Head of caudate nucleus (tissue), 42 donors: ENCODE measurements around the gene HIPK2.

Source experiments
- DNase-seq, 42 donors: peaks; one replicate each; pipeline versions ENCODE4 v3.0.0 to v3.0.0-alpha.2; 2020 to 2021; ENCODE audit warnings: mixed read lengths in 7 of 42
- intact Hi-C: fragments of 100-400 bp; cut with DNase I; formaldehyde crosslinking; loops from one replicate; pipeline ENCODE4 v1.15.0; 2022

The HIPK2 gene

DNA sequence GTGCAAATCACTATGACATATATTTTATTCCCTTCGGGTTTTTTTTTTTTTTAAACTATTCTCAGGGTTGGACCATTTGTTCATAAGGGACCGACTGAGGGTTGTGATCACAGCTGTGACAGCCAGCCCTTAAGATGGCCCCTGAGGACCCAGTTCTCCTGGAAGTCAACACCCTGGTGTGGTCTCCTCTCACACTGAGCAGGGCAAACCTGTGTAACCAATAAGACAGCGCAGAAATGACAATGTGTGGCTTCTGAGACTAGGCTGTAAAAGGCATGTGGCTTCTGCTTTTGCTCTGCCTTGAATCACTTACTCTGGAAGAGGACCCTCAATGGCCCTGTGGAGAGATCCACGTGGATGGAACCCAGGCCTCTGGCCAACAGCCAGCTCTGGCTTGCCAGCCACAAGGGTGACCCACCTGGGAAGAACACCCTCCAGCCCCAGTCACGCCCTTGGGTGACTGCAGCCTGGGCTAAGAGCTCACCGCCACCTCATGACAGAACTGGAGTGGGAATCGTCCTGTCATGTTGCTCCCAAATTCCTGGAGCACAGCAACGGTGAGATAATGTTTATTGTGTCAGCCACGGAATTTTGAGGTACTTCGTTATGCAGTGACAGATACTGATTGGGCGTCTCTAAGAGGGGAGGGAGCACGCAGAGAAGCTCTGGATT, 127.2 kb downstream of the HIPK2 start:
- DNase-seq: no peak
- intact Hi-C loops: loop anchor here (10.0 kb wide), 1 partner anchor 84 kb away; no protein-coding TSS in a partner anchor

DNA sequence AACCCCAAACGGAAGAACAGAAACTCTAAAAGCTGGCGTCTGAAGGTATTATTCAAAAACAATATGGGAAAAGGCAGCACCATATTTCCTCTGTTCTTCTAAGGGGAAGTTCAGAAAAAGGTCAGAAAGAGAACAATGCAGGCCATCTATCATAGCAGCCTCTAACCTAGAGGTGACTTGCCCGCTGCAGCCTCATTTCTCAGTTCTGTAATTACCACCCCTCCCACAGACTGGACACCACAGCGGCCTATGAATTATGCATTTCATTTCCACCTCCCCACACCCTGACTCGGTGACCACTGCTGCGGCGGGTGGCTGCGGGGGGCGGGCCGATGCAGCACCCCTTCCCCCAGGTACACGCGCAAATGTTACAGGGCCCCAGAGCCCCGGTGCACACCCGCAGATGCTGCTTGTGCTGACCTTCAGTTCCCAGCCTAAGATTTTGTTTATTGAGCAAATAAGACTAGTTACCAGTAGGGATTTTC, 128.8 kb downstream of the HIPK2 start:
- intact Hi-C loops: loop anchor here (5.0 kb wide), 2 partner anchors 128 to 353 kb away; partner anchors contain the start of gene HIPK2
- DNase-seq: peak in 1 of 42 donors; percentile 25

DNA sequence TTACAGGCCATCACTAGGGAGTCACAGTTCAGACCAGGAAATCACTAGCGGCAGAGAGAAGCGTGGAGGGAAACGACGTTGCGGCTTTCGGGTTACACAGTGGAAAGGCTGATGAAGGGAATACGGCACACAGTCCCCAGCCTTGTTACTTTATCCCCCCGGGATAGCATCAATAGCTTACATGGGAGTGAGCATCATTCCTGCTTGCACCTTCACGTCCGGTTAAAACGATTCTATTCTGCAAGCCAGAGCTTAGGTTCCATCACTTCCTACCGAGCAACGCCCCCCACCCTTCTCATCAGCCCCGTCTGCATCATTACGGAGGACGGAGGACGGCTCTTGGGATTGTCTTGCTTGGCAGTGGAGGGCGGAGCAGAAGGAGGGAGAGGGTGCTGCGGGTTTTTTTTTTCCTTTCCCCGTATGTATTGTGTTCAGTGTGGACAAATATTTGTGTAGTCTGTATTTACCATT, 129.4 kb downstream of the HIPK2 start:
- DNase-seq: peak in 1 of 42 donors; percentile 61
- intact Hi-C loops: loop anchor here (5.0 kb wide), 2 partner anchors 129 to 354 kb away; partner anchors contain the start of gene HIPK2

DNA sequence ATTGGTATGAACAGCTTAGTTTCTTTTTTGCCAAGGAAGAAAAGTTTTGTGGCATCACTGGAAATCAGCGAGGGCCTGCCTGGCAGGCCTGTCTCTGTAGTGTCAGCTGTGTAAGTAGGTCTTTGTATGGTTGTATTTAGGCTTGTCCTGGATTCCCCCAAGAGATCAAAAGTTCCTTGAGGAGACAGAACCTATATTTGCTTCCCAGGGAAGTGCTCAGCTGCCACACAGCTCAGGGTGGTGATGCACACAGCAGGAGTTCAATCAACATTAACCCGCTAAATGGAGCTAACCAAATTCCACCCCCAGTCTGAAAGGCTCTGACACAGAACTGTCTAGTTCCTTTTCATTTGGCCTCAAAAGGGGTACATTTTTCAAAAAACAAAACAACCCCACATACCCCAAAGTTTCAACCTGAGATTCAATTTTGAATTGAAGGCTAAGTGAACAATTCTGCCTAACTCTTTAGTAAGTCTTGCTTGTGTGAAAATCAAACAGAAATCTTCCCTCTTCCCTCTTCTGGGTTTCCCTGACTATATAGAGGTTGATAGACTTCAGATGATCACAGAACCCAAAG, 129.9 kb downstream of the HIPK2 start:
- intact Hi-C loops: loop anchor here (5.0 kb wide), 2 partner anchors 129 to 354 kb away; partner anchors contain the start of gene HIPK2
- peak in 1 of 42 donors; percentile 57 for DNase-seq

DNA sequence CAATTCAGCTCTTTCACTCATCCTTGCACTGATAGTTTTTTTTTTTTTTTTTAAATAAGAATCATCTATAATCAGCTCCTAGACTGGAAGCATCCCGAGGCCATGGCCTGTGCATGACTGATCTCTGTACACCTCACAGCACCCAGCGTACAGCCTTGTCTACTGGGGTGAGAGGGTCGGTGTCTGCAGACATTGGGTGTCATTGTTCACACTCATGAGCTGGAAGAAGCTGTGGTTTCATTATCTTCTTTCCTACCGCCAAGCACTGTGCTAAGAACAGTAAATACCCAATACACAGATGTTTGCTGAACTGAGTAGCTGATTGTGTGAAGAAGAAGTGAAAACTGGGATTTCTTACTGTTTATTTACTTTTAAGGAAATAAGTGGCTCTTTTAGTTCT, 130.7 kb downstream of the HIPK2 start:
- DNase-seq: peak in 1 of 42 donors; percentile 60
- intact Hi-C loops: loop anchor here (5.0 kb wide), 2 partner anchors 130 to 355 kb away; partner anchors contain the start of gene HIPK2

DNA sequence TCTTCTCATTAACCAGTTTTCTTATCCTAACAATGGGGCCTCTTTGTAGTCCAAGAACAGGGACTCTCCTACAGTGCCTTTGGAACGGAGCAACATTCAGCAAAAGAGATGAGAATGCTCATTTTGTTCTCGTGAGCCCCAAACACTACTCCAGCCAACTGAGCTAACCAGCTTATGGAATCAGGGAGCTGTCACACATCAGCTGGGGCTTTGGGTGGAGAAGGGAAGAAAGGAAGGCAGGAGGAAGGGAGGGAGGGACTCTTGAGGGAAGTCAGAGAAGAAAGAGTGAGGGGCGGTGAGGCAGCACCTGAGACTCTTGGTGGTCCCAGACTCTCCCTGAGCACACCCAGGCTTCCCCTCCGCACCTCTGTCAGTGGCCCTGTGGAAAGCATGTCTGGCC, 131.2 kb downstream of the HIPK2 start:
- peak in 28 of 42 donors; percentile 26 to 84 (median 64) for DNase-seq
- intact Hi-C loops: loop anchor here (5.0 kb wide), 2 partner anchors 131 to 356 kb away; partner anchors contain the start of gene HIPK2

DNA sequence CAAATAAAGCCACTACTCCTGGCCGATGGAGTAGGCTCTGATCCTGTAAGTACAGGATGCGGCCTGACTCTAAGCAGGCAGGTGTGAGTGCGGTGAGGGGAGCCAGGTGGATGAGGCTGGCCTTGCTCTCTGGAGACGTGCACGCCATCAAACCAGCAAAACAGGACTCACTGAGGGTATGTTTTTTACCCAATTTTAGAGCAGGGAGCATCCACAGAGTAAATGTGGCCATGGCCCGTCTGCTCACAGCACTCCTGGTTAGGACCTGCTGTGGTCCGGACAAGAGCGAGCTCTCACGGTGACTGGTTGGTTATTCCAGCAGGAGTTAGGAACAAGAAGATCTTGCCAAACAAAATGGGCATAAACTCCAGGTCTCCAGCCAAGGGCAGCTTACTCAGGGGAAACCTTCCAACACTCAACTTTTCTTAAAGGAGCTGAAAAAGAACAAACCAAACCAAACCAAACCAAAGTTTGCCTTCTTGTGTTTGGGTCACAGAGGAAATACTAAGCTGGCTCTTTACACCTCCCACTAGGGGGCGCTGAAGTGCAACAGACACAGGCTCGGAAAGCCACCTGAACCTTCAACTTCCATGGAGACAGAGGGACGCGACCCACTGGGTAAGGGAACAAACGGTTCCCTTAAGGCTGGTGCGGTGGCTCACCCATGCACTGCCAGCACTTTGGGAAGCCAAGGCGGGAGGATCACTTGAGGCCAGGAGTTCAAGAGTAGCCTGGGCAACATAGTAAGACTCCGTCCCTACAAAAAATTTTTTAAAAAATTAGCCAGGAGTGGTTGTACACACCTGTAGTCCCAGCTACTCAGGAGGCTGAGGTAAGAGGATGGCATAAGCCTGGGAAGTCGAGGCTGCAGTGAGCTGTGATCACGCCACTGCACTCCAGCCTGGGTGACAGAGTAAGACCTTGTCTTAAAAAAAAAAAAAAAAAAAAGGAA, 131.9 kb downstream of the HIPK2 start:
- peak; percentile 78 to 97 (median 90) for DNase-seq
- intact Hi-C loops: loop anchor here (5.0 kb wide), 2 partner anchors 131 to 356 kb away; partner anchors contain the start of gene HIPK2

DNA sequence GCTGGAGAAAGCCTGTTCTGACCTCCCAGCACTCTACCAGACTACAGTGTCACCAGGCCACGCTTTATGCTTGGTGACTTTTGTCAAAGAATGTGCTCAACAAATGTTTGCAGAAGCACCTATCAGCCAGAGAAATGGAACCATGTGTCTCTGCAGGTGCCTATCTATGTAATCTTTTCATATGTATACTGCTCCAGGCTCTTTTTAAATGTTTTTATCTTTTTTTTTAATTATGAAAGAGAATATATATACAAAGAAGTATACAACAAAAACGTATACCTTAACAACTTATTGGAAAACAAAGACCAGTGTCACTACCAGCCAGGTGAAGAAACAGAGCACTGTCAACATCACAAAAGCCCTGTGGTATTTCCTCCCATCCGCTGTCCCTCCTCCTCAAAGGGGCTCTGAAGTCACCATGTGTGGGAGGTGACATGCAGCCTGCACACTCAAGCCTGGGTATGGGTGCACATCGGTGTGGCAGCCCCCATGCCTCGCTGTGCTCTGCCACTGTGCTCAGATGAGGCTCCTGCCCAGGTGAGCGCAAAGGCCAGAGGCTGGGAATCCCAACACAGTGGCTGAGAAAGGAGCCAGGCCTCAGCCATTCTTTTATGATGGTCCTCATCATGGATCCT, 133.7 kb downstream of the HIPK2 start:
- intact Hi-C loops: no loop called here
- no peak for DNase-seq

DNA sequence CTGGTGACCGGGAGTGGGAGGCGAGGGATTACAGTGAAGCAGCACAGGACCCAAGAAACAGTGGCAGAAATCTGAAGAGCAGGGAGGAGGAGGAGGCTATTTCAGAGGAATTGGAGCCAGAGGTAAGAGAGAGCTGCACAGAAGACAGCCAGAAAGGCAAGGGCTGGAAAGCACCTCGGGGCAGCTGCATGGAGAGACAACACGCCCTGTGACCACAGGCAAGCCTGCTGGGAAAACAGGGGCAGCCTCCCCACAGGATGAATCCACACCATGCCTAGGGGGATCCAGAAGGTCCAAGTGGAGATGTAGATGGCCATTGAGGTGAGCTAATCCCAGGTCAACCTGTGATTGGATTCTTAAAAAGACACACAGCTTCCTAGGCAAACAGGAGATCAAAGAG, 135.5 kb downstream of the HIPK2 start:
- no peak for DNase-seq
- intact Hi-C loops: no loop called here

DNA sequence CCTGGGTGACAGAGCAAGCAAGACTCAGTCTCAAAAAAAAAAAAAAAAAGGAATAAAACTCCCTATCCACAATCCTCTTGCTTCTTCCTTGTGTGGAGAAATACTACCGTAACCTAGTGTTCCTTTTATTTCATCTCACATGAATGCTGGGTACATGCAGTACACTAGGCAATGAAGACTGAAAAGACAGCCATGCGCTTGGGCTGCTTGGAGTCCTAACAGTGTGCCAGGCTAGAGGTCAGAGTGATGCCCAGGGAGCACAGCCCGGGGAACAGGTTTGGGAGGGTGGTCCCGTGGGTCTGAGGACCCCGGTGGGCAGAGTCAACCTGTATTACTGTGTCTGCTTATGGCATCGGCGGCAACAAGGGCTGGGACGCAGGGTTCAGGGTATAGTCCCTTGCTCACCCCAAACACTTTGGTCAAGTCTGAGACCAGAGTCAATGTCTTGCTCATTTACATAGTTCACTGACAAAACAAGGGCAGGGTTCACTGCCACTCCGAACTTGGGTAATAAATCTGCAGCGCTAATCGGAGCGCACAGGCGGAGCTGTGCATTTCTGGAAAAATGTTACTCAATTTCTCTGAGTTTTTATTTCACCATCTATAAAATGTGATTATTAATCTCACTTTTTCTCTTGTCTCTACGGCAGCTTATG, 136.3 kb downstream of the HIPK2 start:
- no peak for DNase-seq
- intact Hi-C loops: no loop called here

DNA sequence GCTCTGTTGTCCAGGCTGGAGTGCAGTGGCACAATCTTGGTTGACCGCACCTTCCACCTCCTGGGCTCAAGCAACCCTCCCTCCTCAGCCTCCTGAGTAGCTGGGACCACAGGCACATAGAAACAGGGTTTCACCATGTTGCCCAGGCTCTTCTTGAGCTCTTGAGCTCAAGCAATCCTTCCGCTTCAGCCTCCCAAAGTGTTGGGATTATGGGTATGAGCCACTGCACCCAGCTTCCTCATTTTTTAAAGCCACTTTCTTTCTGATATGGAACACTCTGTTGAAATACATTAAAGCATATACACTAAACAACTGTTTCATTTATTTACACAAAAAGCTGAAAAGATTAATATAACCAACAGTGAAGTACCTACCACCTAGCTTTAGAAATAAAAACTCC, 137.1 kb downstream of the HIPK2 start:
- no peak for DNase-seq
- intact Hi-C loops: no loop called here

DNA sequence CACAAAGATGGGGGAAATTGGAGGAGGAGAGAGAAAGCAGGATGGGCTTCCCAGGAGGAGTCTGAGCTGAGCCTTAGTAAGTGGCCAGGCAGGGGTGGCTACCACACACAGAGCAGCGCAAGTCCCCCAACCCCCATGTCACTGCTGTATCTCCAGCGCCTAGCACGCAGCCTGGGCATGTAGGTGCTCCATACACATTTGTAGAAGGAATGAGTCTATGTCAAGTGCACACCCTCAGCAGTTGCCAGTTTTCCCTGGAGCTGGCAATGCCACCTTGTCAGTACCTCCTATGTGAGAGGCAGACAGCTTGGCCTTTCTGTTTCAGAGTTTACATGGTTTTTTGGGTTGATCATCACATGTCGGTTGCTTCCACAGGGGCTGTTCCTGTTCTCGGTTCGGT, 138.2 kb downstream of the HIPK2 start:
- intact Hi-C loops: no loop called here
- no peak for DNase-seq

DNA sequence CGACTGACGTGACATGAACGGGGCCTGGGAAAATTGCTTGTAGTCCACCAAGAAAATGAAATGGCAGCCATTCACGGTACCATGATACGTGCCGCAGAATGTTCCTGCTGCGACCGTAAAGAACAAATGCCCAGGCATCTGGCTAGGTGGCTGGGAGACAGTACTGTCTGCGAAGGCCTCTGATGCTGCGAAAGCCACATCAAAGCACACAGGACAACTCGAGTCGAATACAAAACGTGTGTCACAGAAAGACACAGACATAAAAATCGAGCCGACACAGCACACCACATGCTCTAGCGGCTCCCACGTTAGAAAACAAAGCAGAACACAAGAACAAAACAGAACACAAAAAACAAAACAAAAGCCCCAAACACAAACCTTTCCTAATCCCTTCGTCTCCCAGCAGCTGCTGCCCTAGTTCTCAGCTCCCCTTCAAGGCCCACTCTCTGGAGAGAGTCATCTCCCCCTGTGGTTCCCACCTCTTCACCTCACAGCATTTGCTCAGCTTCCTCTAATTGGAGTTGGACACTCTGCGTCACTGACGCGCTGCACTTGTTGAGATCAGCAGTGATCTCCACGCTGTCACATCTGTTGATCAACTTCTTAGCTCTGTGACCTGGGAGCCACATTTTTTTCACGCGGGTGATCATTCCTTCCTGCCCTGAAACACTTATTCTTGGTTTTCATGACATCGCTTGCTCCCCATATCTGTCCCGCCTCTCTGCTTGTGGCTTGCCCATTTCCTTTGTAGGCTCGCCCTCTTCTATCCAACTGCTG, 142.1 kb downstream of the HIPK2 start:
- intact Hi-C loops: no loop called here
- DNase-seq: peak in 1 of 42 donors; percentile 49

DNA sequence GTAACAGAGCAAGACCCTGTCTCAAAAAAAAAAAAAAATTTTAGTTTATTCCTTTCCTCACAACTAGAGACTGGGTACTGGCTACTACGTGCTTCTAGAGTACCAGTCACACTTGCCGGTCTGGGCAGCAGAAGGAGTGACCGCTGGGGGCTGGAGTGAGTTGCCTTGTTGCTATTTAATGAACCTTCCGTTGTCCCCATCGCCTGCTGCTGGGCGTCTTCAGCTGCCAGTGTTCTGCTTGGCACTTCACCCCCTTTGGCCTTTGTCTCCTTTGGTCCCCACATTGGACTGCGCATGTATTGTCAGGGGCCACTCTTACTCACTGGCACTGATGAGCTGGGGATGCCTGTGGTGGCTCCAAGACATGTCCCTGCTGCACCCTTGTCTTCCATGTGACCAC, 143.7 kb downstream of the HIPK2 start:
- DNase-seq: peak in 27 of 42 donors; percentile 27 to 79 (median 50)

DNA sequence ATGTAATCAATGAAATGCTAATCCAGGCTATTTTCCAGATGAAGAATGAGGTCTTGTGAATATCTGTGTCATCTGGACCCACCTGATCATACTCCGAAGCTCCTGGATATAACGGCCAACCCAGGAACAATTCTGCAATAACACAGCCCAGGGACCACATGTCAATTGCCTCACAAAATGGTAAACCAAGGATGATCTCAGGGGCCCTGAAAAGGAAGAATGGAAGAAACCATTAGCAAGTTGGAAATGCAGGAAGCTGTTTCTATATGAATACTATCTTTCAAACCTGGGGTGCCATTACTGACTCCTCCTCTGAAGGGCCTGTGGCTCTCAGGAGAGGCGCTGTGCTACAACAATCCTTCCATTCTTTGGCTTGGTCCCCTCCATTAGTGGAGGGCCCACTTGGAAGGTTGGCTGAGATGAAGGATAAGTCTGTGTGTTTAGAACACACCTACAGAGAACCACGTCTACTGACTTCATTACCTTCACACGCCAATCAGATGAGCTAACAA, 146.2 kb downstream of the HIPK2 start:
- DNase-seq: peak in 1 of 42 donors; percentile 3
- intact Hi-C loops: no loop called here

More for the DNA sequence above, 143.7 kb downstream of the HIPK2 start:
- intact Hi-C loops: no loop called here

DNA sequence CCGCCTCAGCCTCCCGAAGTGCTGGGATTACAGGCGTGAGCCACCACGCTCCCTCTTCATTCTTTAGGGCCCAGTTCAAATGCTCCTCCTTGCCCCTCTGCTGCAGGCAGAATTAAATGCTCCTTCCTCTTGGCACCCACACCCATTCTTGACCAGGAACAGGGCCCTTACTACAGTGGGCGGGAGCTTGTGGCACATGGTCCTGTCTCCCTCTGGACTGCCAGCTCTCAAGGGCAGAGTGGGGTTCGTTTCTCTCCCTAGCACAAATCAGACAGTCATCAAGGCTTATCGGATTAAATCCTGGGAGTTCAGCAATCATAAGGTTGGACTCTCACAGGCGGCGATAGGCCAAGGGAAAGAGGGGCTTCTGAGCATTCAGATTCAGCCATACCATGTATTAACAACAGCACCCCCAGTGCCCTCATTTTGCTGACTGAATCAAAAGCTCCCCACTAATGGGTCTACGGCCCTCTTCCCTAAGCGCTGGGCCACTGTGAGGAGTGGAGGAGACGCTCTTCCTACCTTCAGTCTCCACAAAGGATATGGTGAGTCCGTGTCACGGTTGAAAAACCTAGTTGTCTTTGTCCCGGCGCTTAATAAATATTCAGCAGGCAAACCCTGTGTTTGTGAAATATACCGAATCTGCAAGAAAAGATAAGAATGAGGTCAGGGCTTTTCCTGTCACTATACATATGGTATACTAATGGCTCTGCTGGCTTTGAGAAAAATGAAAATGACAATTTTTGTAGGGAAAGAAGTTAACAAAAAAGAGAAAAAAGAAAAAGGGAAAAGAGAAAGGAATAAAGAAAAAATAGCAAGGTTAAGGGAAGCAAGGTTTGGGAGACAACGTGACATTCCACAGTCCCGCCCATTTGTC, 146.9 kb downstream of the HIPK2 start:
- DNase-seq: peak in 1 of 42 donors; percentile 26
- intact Hi-C loops: no loop called here
